Myocyte (in vitro differentiated cells): ENCODE results near the gene ARID4A. TPM values are rescaled to one million over a fixed set of nuclear protein-coding genes. Genes with fewer than 3 reads are reported as not detected.
A peak's percentile ranks its signal among the peaks of the same experiment; 100 is the strongest.
"Not testable (repeated sequence)": the region's sequence is repeated elsewhere in the genome, so short reads cannot be mapped to it uniquely, and the experiment has no call there.

ENCODE experiments used
- DNase-seq: peaks from one replicate; pipeline ENCODE4 v3.0.0-alpha.2; 2012; ENCODE audit warnings: low read depth
- total RNA-seq: library from RNA; depleted of rRNA; stranded (reverse); fragments of >200 nt; gene quantifications from 2 replicates; pipeline ENCODE4 v1.2.3, GENCODE V29; 2014

ARID4A gene
- total RNA-seq, 1 donor from 2014 or later = 11.8 TPM

GRCh38 chr14:58362798-58363412 lies 64.5 kb downstream of the ARID4A start:
- peak; percentile 5 for DNase-seq

- no peak for DNase-seq
These were observed 66.0 kb downstream of the ARID4A start for GRCh38 chr14:58364316-58364715.

GRCh38 chr14:58367296-58367695 lies 68.9 kb downstream of the ARID4A start:
- no peak for DNase-seq

- no peak for DNase-seq
These were observed 70.6 kb downstream of the ARID4A start for GRCh38 chr14:58368956-58369355.

- no peak for DNase-seq
These were observed 78.4 kb downstream of the ARID4A start for GRCh38 chr14:58376791-58377190.

GRCh38 chr14:58390830-58391229 lies 92.5 kb downstream of the ARID4A start:
- DNase-seq = no peak

GRCh38 chr14:58395562-58395811 lies 97.1 kb downstream of the ARID4A start:
- DNase-seq = no peak

- DNase-seq = peak; percentile 68
These were observed 97.7 kb downstream of the ARID4A start, which contains the start of gene TOMM20L for GRCh38 chr14:58395812-58396788. TOMM20L (plus strand) TSS chr14:58395930; CDS start chr14:58395958, 28 bp downstream.

- DNase-seq = no peak
These were observed 98.8 kb downstream of the ARID4A start for GRCh38 chr14:58397156-58397555.

- DNase-seq = no peak
These were observed 100.1 kb downstream of the ARID4A start for GRCh38 chr14:58398495-58398894.

GRCh38 chr14:58398895-58399294 lies 100.5 kb downstream of the ARID4A start:
- DNase-seq = no peak

- DNase-seq = no peak
These were observed 103.2 kb downstream of the ARID4A start for GRCh38 chr14:58401587-58401986.

- peak; percentile 37 for DNase-seq
These were observed 110.4 kb downstream of the ARID4A start for GRCh38 chr14:58408681-58409215.

- no peak for DNase-seq
These were observed 116.5 kb downstream of the ARID4A start for GRCh38 chr14:58414845-58415244.

GRCh38 chr14:58415636-58416547 lies 117.5 kb downstream of the ARID4A start:
- DNase-seq = no peak

GRCh38 chr14:58416934-58417333 lies 118.6 kb downstream of the ARID4A start:
- not testable (repeated sequence) for DNase-seq

Other genes starting within 250 kb of the ARID4A start
- gene ARMH4, start 146.3 kb upstream of the ARID4A start, total RNA-seq = 1.1 and 1.4 TPM in 2 replicates
- gene ACTR10, start 98.4 kb upstream of the ARID4A start, total RNA-seq = 95.1 and 100 TPM in 2 replicates
- 83.0 and 88.5 TPM in 2 replicates for gene PSMA3, start 53.7 kb upstream of the ARID4A start, total RNA-seq
- not detected in 2 replicates for gene TOMM20L, start 97.4 kb downstream of the ARID4A start, total RNA-seq
- 111 and 132 TPM in 2 replicates for gene TIMM9, start 129.0 kb downstream of the ARID4A start, total RNA-seq
- 18.9 and 32.9 TPM in 2 replicates for gene KIAA0586, start 129.2 kb downstream of the ARID4A start, total RNA-seq